CD4-positive, alpha-beta memory T cell (primary cell): ENCODE measurements around the gene SAC3D1. TPM values are rescaled to one million over a fixed set of nuclear protein-coding genes. Genes with fewer than 3 reads are reported as not detected.
A peak's percentile ranks its signal among the peaks of the same experiment; 100 is the strongest.

ENCODE experiments used
- CTCF ChIA-PET: fragments of 350-600 bp; sonication (Branson Sonifier 250); formaldehyde crosslinking; loops from one replicate; lab custom pipeline; 2021; ENCODE audit warnings: inconsistent platforms; ENCODE audit not compliant: partially characterized antibody; lab: Charles Lee
- POLR2A ChIA-PET: fragments of 350-600 bp; sonication (Branson Sonifier 250); formaldehyde crosslinking; loops from one replicate; lab custom pipeline; 2021; ENCODE audit not compliant: partially characterized antibody; lab: Charles Lee
- DNase-seq, 5 donors: peaks; one replicate each; pipeline versions ENCODE4 v3.0.0 to v3.0.0-alpha.2; 2020 to 2022; ENCODE audit warnings: mixed read lengths in 1 of 5
- H3K27ac ChIP-seq: one replicate; pipeline ENCODE4 v1.7.0; 2013; ENCODE audit warnings: low read depth, low read length
- H3K27me3 ChIP-seq: 2 replicates; pipeline ENCODE4 v1.7.0; 2013; ENCODE audit warnings: mild to moderate bottlenecking, low read length, moderate library complexity; ENCODE audit not compliant: insufficient read depth
- H3K36me3 ChIP-seq: 2 replicates; pipeline ENCODE4 v1.7.0; 2013; ENCODE audit warnings: mild to moderate bottlenecking, low read length, moderate library complexity; ENCODE audit not compliant: insufficient read depth
- H3K4me1 ChIP-seq: 2 replicates; pipeline ENCODE4 v1.7.0; 2013; ENCODE audit warnings: mild to moderate bottlenecking, low read length, moderate library complexity; ENCODE audit not compliant: insufficient read depth
- H3K4me3 ChIP-seq, 2 donors: one replicate each; pipeline ENCODE4 v1.7.0; 2013; ENCODE audit warnings: low read length in 2 of 2, mild to moderate bottlenecking in 1 of 2
- H3K9me3 ChIP-seq, 2 donors: one replicate each; pipeline ENCODE4 v1.7.0; 2013; ENCODE audit warnings: low read length in 2 of 2, control low read depth in 1 of 2; ENCODE audit not compliant: control insufficient read depth in 1 of 2
- H3K27ac Mint-ChIP-seq, 7 donors: one replicate each; pipeline ENCODE4 v1.8.0; 2020 to 2021; ENCODE audit warnings: mixed read lengths in 7 of 7, mild to moderate bottlenecking in 6 of 7, inconsistent platforms in 3 of 7, moderate library complexity in 3 of 7
- H3K27me3 Mint-ChIP-seq, 2 donors: one replicate each; pipeline ENCODE4 v1.8.0; 2020 to 2021; ENCODE audit warnings: mixed read lengths in 2 of 2
- H3K36me3 Mint-ChIP-seq, 2 donors: one replicate each; pipeline ENCODE4 v1.8.0; 2020 to 2021; ENCODE audit warnings: mixed read lengths in 2 of 2, inconsistent platforms in 1 of 2, mild to moderate bottlenecking in 1 of 2
- H3K4me1 Mint-ChIP-seq, 4 donors: one replicate each; pipeline ENCODE4 v1.8.0; 2020 to 2021; ENCODE audit warnings: mixed read lengths in 4 of 4, mild to moderate bottlenecking in 1 of 4
- H3K4me3 Mint-ChIP-seq, 8 donors: one replicate each; pipeline ENCODE4 v1.8.0; 2020 to 2021; ENCODE audit warnings: mixed read lengths in 8 of 8, mild to moderate bottlenecking in 7 of 8, moderate library complexity in 6 of 8, inconsistent platforms in 3 of 8
- H3K9me3 Mint-ChIP-seq, 8 donors: one replicate each; pipeline ENCODE4 v1.8.0; 2020 to 2021; ENCODE audit warnings: mixed read lengths in 8 of 8, mild to moderate bottlenecking in 5 of 8, inconsistent platforms in 3 of 8, moderate library complexity in 1 of 8
- intact Hi-C: fragments of 100-400 bp; cut with micrococcal nuclease; formaldehyde crosslinking; loops from one replicate; pipeline ENCODE4 v1.15.1; 2023
- polyA plus RNA-seq, 2 donors: library from polyadenylated mRNA; unstranded; fragments of 300-500 nt; fragmentation: Illumina TruSeq; gene quantifications; one replicate each; pipeline ENCODE4 v1.2.3, GENCODE V29; 2021
- total RNA-seq, 2 experiments: library from RNA; stranded (reverse); gene quantifications; one replicate each; pipeline ENCODE4 v1.2.3, GENCODE V29; 2021

Gene SAC3D1
- total and polyA plus RNA-seq, 4 experiments from 2014 or later = 6.8 to 10.6 (median 10.0) TPM

- H3K36me3 ChIP-seq = peaks cover 6% of the 10 kb centered on the region
- Mint-ChIP-seq H3K9me3 (no peaks in the 10 kb centered on the region), H3K27me3 (no peaks in the 10 kb centered on the region), H3K36me3 (peaks cover 0 to 5% of the 10 kb centered on the region in 2 donors), H3K4me1 (peaks cover 13 to 28% (median 23%) of the 10 kb centered on the region in 4 donors), H3K4me3 (peak within 1 kb of the TSS; percentile 89 to 97 (median 92)), H3K27ac (peak within 1 kb of the TSS; percentile 95 to 98 (median 97))
- ChIA-PET POLR2A (interaction anchor here (0.6 to 3.3 kb wide), 30 partner anchors 11 to 1358 kb away, joined by 3 to 21 read pairs (median 4); partner anchors contain the start of genes CAPN1, CDC42BPG, FAU and MAJIN), CTCF (interaction anchor here (0.8 to 7.1 kb wide), 20 partner anchors 9 to 303 kb away, joined by 3 to 65 read pairs (median 4); partner anchors contain the start of genes BATF2, CDC42BPG, CDCA5 and FAU)
- no peaks in the 10 kb centered on the region for H3K27me3 ChIP-seq
- intact Hi-C loops = loop anchor here (1.0 to 5.0 kb wide), 10 partner anchors 13 to 227 kb away; partner anchors contain the start of genes ATG2A, CDCA5, FAU and MRPL49
- DNase-seq = peak; percentile 80 to 85 (median 82)
- peaks cover 23% of the 10 kb centered on the region for H3K4me1 ChIP-seq
- H3K27ac ChIP-seq = peak within 1 kb of the TSS; percentile 98
- peak within 1 kb of the TSS; percentile 90 to 97 for H3K4me3 ChIP-seq
- no peaks in the 10 kb centered on the region for H3K9me3 ChIP-seq
These were observed 26.9 kb upstream of the SAC3D1 start, which contains the start of gene ARL2 for GRCh38 chr11:65013888-65014725. Gene ARL2, plus strand, starts transcription at chr11:65014160. Its CDS starts 48 bp downstream, at chr11:65014208.

GRCh38 chr11:65014726-65015227, 26.2 kb upstream of the SAC3D1 start:
- Mint-ChIP-seq H3K9me3 (no peaks in the 10 kb centered on the region), H3K4me1 (peaks cover 13 to 28% (median 23%) of the 10 kb centered on the region in 4 donors), H3K27ac (peak overlapping the region; percentile 85 to 96 (median 93)), H3K36me3 (peaks cover 0 to 7% of the 10 kb centered on the region in 2 donors), H3K4me3 (peak overlapping the region; percentile 88 to 97 (median 92)), H3K27me3 (no peaks in the 10 kb centered on the region)
- Histone ChIP-seq H3K4me1 (peaks cover 23% of the 10 kb centered on the region), H3K27me3 (no peaks in the 10 kb centered on the region), H3K27ac (peak overlapping the region; percentile 98), H3K36me3 (peaks cover 6% of the 10 kb centered on the region), H3K4me3 (peak overlapping the region; percentile 52 to 97), H3K9me3 (no peaks in the 10 kb centered on the region)
- no peak for DNase-seq
- POLR2A ChIA-PET = interaction anchor here (0.8 to 3.3 kb wide), 27 partner anchors 10 to 1358 kb away, joined by 3 to 21 read pairs (median 4); partner anchors contain the start of genes CAPN1, FAU, MAJIN and MRPL49
- CTCF ChIA-PET = interaction anchor here (0.8 to 7.1 kb wide), 20 partner anchors 9 to 579 kb away, joined by 3 to 65 read pairs (median 4); partner anchors contain the start of genes BATF2, CDC42BPG, CDCA5 and FAU
- intact Hi-C loops = loop anchor here (1.0 to 5.0 kb wide), 4 partner anchors 13 to 227 kb away; partner anchors contain the start of gene SNX15

GRCh38 chr11:65016705-65017104, 24.3 kb upstream of the SAC3D1 start:
- CTCF ChIA-PET = no interaction called here
- H3K27me3 Mint-ChIP-seq = no peaks in the 10 kb centered on the region
- H3K27ac Mint-ChIP-seq = peak overlapping the region in 5 of 7 donors; percentile 24 to 71 (median 46)
- H3K4me3 Mint-ChIP-seq = peak overlapping the region in 1 of 8 donors; percentile 40
- H3K4me1 ChIP-seq = peaks cover 23% of the 10 kb centered on the region
- no peak overlapping the region for H3K4me3 ChIP-seq
- peaks cover 10% of the 10 kb centered on the region for H3K36me3 ChIP-seq
- no peak overlapping the region for H3K27ac ChIP-seq
- no peaks in the 10 kb centered on the region for H3K9me3 Mint-ChIP-seq
- H3K36me3 Mint-ChIP-seq = peaks cover 0 to 9% of the 10 kb centered on the region in 2 donors
- intact Hi-C loops = no loop called here
- no peak for DNase-seq
- POLR2A ChIA-PET = interaction anchor here (1.0 kb wide), 1 partner anchor 24 kb away, joined by 3 read pairs; the partner anchor contains the start of gene SAC3D1
- H3K4me1 Mint-ChIP-seq = peaks cover 13 to 28% (median 23%) of the 10 kb centered on the region in 4 donors
- H3K27me3 ChIP-seq = no peaks in the 10 kb centered on the region
- H3K9me3 ChIP-seq = no peaks in the 10 kb centered on the region

- Mint-ChIP-seq H3K27ac (peak overlapping the region in 3 of 7 donors; percentile 17 to 60 (median 42)), H3K9me3 (no peaks in the 10 kb centered on the region), H3K27me3 (no peaks in the 10 kb centered on the region), H3K4me1 (peaks cover 13 to 32% (median 23%) of the 10 kb centered on the region in 4 donors), H3K36me3 (peaks cover 0 to 10% of the 10 kb centered on the region in 2 donors), H3K4me3 (no peak overlapping the region)
- POLR2A ChIA-PET = interaction anchor here (0.6 to 1.0 kb wide), 4 partner anchors 9 to 104 kb away, joined by 3 to 4 read pairs (median 4); partner anchors contain the start of genes CDCA5, FAU, MRPL49 and SAC3D1
- Histone ChIP-seq H3K36me3 (peaks cover 10% of the 10 kb centered on the region), H3K9me3 (no peaks in the 10 kb centered on the region), H3K4me3 (no peak overlapping the region), H3K4me1 (peaks cover 22% of the 10 kb centered on the region), H3K27me3 (no peaks in the 10 kb centered on the region), H3K27ac (no peak overlapping the region)
- CTCF ChIA-PET = interaction anchor here (0.8 to 1.3 kb wide), 2 partner anchors 65 to 93 kb away, joined by 3 read pairs; no protein-coding TSS in a partner anchor
- no peak for DNase-seq
- intact Hi-C loops = no loop called here
These were observed 23.1 kb upstream of the SAC3D1 start for GRCh38 chr11:65017937-65018336.

GRCh38 chr11:65019824-65020223, 21.2 kb upstream of the SAC3D1 start:
- H3K9me3 Mint-ChIP-seq = no peaks in the 10 kb centered on the region
- ChIA-PET POLR2A (no interaction called here), CTCF (no interaction called here)
- no peak for DNase-seq
- Histone ChIP-seq H3K27ac (no peak overlapping the region), H3K4me1 (peaks cover 14% of the 10 kb centered on the region), H3K9me3 (no peaks in the 10 kb centered on the region), H3K36me3 (peaks cover 10% of the 10 kb centered on the region), H3K27me3 (no peaks in the 10 kb centered on the region), H3K4me3 (no peak overlapping the region)
- peaks cover 0 to 6% of the 10 kb centered on the region in 2 donors for H3K36me3 Mint-ChIP-seq
- no peak overlapping the region for H3K27ac Mint-ChIP-seq
- H3K27me3 Mint-ChIP-seq = no peaks in the 10 kb centered on the region
- intact Hi-C loops = no loop called here
- H3K4me1 Mint-ChIP-seq = peaks cover 7 to 23% (median 13%) of the 10 kb centered on the region in 4 donors
- peak overlapping the region in 1 of 8 donors; percentile 64 for H3K4me3 Mint-ChIP-seq

GRCh38 chr11:65021003-65021402, 20.0 kb upstream of the SAC3D1 start:
- no peak for DNase-seq
- Histone ChIP-seq H3K27ac (no peak overlapping the region), H3K4me1 (peaks cover 6% of the 10 kb centered on the region), H3K36me3 (peaks cover 10% of the 10 kb centered on the region), H3K27me3 (no peaks in the 10 kb centered on the region), H3K4me3 (no peak overlapping the region), H3K9me3 (no peaks in the 10 kb centered on the region)
- CTCF ChIA-PET = no interaction called here
- H3K4me1 Mint-ChIP-seq = peaks cover 3 to 15% (median 9%) of the 10 kb centered on the region in 4 donors
- intact Hi-C loops = no loop called here
- no peaks in the 10 kb centered on the region for H3K9me3 Mint-ChIP-seq
- H3K27me3 Mint-ChIP-seq = no peaks in the 10 kb centered on the region
- no peak overlapping the region for H3K4me3 Mint-ChIP-seq
- POLR2A ChIA-PET = interaction anchor here (0.9 kb wide), 1 partner anchor 55 kb away, joined by 3 read pairs; no protein-coding TSS in a partner anchor
- no peak overlapping the region for H3K27ac Mint-ChIP-seq
- peaks cover 0 to 6% of the 10 kb centered on the region in 2 donors for H3K36me3 Mint-ChIP-seq
